Coronary artery (tissue), 2 donors: ENCODE results near the gene CADPS.

ENCODE experiments used
- DNase-seq: peaks from one replicate; pipeline ENCODE4 v3.0.0-alpha.2; 2017; ENCODE audit warnings: low spot score
- H3K27ac ChIP-seq, 2 donors: fragments of 200-600 bp; sonication (generic); one replicate each; pipeline ENCODE4 v1.5.1; 2016 to 2019
- H3K4me3 ChIP-seq: fragments of 200-600 bp; sonication (generic); 2 replicates; pipeline ENCODE4 v1.5.1; 2016; ENCODE audit warnings: mild to moderate bottlenecking, moderate library complexity
- TF ChIP-seq, protein P1 (sequence below): fragments of 200-600 bp; sonication (generic); IDR thresholded peaks from one replicate; pipeline ENCODE4 v1.5.1; 2019; ENCODE audit warnings: antibody characterized with exemption

CADPS gene

GRCh38 chr3:62911526-62911925 lies 36.3 kb upstream of the CADPS start:
- DNase-seq: no peak
- TF ChIP-seq, protein P1, sequence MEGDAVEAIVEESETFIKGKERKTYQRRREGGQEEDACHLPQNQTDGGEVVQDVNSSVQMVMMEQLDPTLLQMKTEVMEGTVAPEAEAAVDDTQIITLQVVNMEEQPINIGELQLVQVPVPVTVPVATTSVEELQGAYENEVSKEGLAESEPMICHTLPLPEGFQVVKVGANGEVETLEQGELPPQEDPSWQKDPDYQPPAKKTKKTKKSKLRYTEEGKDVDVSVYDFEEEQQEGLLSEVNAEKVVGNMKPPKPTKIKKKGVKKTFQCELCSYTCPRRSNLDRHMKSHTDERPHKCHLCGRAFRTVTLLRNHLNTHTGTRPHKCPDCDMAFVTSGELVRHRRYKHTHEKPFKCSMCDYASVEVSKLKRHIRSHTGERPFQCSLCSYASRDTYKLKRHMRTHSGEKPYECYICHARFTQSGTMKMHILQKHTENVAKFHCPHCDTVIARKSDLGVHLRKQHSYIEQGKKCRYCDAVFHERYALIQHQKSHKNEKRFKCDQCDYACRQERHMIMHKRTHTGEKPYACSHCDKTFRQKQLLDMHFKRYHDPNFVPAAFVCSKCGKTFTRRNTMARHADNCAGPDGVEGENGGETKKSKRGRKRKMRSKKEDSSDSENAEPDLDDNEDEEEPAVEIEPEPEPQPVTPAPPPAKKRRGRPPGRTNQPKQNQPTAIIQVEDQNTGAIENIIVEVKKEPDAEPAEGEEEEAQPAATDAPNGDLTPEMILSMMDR: no peak
- Histone ChIP-seq H3K4me3 (no peak overlapping the region), H3K27ac (no peak overlapping the region)

DNA sequence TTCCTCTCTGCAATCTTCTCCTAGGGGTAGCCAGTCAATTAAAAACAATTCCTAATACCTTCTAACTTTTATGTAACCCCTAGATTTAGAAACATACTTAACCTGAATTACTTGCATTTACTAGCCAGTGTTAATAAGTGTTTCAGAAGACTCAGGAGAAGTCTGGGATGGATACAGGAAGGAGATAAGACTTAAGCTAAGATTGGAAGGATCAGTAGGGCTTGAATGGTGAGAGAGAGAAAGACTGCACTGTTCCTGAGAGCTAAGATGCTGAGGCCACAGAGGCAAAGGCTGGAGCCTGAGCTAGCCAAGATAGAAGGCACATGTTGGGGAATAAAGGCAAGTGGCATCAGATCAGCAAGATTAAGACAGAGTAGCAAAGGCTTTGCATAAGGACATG lies 30.1 kb upstream of the CADPS start:
- TF ChIP-seq, protein P1: no peak
- no peak overlapping the region for H3K27ac ChIP-seq
- no peak for DNase-seq
- no peak overlapping the region for H3K4me3 ChIP-seq

- TF ChIP-seq, protein P1: no peak
- no peak for DNase-seq
- Histone ChIP-seq H3K27ac (no peak overlapping the region), H3K4me3 (no peak overlapping the region)
These were observed 23.6 kb upstream of the CADPS start for GRCh38 chr3:62898530-62899496.

DNA sequence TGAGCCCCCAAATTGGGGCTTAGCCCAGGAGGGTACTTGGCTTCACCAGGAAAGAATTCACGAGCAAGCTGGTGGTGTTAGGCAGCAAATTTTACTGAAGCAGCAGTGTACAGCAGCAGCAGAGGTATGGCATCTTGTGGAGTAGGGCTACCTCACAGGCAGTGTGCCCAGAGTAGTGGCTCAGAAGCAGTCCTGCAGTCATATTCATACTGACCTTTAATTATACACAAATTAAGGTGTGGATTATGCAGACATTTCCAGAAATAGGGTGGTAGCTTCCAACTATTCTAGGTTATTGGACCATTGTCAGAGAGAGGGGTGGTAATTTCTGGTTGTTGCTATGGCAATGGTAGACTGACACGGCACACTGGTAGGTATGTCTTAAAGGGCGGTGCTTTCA lies 20.7 kb upstream of the CADPS start:
- no peak for DNase-seq

DNA sequence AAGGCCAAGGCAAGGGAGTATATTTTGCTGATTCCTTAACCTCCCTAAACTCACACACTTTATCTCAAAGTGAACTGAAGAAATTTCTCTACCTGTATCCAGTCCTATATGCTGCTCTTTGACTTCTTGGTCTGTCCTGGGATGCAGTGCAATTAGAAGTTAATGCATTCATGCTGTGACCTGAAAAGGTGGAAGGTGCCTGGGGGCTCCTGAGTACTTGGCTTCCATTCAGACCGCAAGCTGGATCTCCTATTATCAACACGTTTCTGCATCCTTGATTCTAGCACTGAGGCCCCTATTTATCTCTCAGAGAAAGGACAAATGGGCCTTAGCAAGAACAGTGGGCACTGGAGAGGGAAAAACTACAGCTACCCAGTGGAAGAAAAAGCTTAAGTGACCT lies 17.7 kb upstream of the CADPS start:
- no peak overlapping the region for H3K4me3 ChIP-seq
- no peak for DNase-seq
- TF ChIP-seq, protein P1: no peak
- no peak overlapping the region for H3K27ac ChIP-seq

More for the DNA sequence above, 20.7 kb upstream of the CADPS start:
- Histone ChIP-seq H3K4me3 (no peak overlapping the region), H3K27ac (no peak overlapping the region)
- TF ChIP-seq, protein P1: no peak

GRCh38 chr3:62892045-62892444 lies 16.8 kb upstream of the CADPS start:
- Histone ChIP-seq H3K4me3 (no peak overlapping the region), H3K27ac (no peak overlapping the region)
- TF ChIP-seq, protein P1: no peak
- no peak for DNase-seq

- TF ChIP-seq, protein P1: no peak
- DNase-seq: no peak
- H3K27ac ChIP-seq: no peak overlapping the region
- H3K4me3 ChIP-seq: no peak overlapping the region
These were observed 13.6 kb upstream of the CADPS start for GRCh38 chr3:62888778-62889177.
